ENCODE data around the gene PTPRT. TPM values are rescaled to one million over a fixed set of nuclear protein-coding genes. Genes with fewer than 3 reads are reported as not detected.

PTPRT gene
- total RNA-seq, 4 donors from 2014 or later: 0.04 TPM; not detected in 3

DNA sequence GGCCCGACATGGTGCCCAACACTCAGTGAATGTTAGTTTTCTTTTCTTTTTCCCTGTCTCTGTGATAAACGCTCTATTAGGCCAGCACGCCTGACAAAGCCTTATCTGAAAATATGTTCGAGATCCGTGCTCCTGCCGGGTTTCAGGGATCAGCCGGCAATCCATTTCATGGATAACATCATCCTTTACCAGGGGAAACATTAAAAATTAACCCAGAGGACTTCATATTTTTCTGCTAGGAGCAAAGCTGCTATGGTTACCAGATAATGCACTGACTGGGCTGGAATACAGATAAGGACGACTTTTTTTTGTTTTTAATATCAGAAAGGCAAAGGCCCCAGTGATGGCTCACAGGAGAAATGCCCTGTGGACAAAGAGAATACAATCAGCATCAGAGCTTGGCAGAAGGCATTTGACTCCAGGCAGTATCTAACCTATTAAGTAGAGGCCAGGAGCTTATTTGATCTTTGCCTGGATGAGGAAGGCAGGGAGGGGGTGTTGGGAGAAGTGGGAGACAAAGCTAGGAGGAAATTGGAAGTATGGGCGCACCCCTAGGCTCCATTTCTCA is 1089.5 kb downstream of the PTPRT start:
- no peak for ATAC-seq
- H3K27me3 ChIP-seq: peaks cover 23% of the 10 kb centered on the region
- no peaks in the 10 kb centered on the region for H3K36me3 ChIP-seq
- H3K4me1 ChIP-seq: no peaks in the 10 kb centered on the region
- 42 to 50% methylated on average over 7 to 8 of the region's 9 CpGs for WGBS, 2 donors (ENCODE audit: low coverage in 1 of 2)
- H3K4me3 ChIP-seq: no peak overlapping the region
- no peaks in the 10 kb centered on the region for H3K9me3 ChIP-seq
- TF ChIP-seq POLR2A (IDR thresholded peaks at IDR 0.05) (no peak), EP300 (IDR thresholded peaks at IDR 0.05) (no peak), POLR2AphosphoS5 (IDR thresholded peaks at IDR 0.05) (no peak), CTCF (IDR thresholded peaks at IDR 0.05) (no peak)
- no peak overlapping the region for H3K27ac ChIP-seq

- H3K27ac ChIP-seq: no peak overlapping the region
- H3K4me3 ChIP-seq: no peak overlapping the region
- TF ChIP-seq EP300 (IDR thresholded peaks at IDR 0.05) (no peak), POLR2A (IDR thresholded peaks at IDR 0.05) (no peak), POLR2AphosphoS5 (IDR thresholded peaks at IDR 0.05) (no peak), CTCF (IDR thresholded peaks at IDR 0.05) (no peak)
- 66 to 77% methylated on average over 3 to 7 of the region's 7 CpGs for WGBS, 2 donors (ENCODE audit: low coverage in 1 of 2)
- ATAC-seq: no peak
- no peaks in the 10 kb centered on the region for H3K36me3 ChIP-seq
- peaks cover 23% of the 10 kb centered on the region for H3K27me3 ChIP-seq
- no peaks in the 10 kb centered on the region for H3K9me3 ChIP-seq
- no peaks in the 10 kb centered on the region for H3K4me1 ChIP-seq
Observed at GRCh38 chr20:42099101-42099500, 1090.6 kb downstream of the PTPRT start.

DNA sequence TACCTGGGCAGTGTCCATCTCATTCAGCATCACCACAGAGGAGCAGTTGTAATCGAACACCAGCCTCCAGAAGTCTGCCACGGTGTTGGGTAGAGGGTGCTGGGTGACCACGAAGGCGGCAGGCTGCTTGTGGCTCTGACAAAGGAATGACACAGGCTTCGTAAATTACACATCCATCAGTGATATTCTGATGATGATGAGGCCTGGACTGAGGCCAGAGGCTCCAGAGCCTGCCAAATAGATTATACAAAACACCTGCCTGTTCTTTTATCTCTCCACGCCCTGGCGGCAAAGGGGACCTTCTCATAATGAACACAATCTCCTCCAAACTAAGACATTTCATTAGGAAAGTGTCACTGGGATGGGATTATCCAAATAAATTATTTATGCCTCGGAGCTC is 1091.3 kb downstream of the PTPRT start:
- H3K4me3 ChIP-seq: no peak overlapping the region
- peaks cover 23% of the 10 kb centered on the region for H3K27me3 ChIP-seq
- no peaks in the 10 kb centered on the region for H3K36me3 ChIP-seq
- WGBS, 2 donors (ENCODE audit: low coverage in 1 of 2): 30 to 75% methylated on average over 1 to 3 of the region's 8 CpGs
- H3K27ac ChIP-seq: no peak overlapping the region
- no peak for ATAC-seq
- H3K9me3 ChIP-seq: no peaks in the 10 kb centered on the region
- TF ChIP-seq CTCF (IDR thresholded peaks at IDR 0.05): no peak
- no peak for TF ChIP-seq EP300 (IDR thresholded peaks at IDR 0.05)
- H3K4me1 ChIP-seq: no peaks in the 10 kb centered on the region

- H3K36me3 ChIP-seq: no peaks in the 10 kb centered on the region
- H3K4me3 ChIP-seq: no peak overlapping the region
- 50% methylated on average over 2 of the region's 5 CpGs; no CpG with 5 or more reads in 1 of the 2 donors for WGBS, 2 donors (ENCODE audit: low coverage in 1 of 2)
- no peak overlapping the region for H3K27ac ChIP-seq
- H3K27me3 ChIP-seq: peaks cover 19% of the 10 kb centered on the region
- no peaks in the 10 kb centered on the region for H3K9me3 ChIP-seq
- no peak for ATAC-seq
- TF ChIP-seq POLR2A (IDR thresholded peaks at IDR 0.05) (no peak), EP300 (IDR thresholded peaks at IDR 0.05) (no peak), POLR2AphosphoS5 (IDR thresholded peaks at IDR 0.05) (no peak), CTCF (IDR thresholded peaks at IDR 0.05) (no peak)
- no peaks in the 10 kb centered on the region for H3K4me1 ChIP-seq
Observed at GRCh38 chr20:42097741-42098140, 1092.0 kb downstream of the PTPRT start.

DNA sequence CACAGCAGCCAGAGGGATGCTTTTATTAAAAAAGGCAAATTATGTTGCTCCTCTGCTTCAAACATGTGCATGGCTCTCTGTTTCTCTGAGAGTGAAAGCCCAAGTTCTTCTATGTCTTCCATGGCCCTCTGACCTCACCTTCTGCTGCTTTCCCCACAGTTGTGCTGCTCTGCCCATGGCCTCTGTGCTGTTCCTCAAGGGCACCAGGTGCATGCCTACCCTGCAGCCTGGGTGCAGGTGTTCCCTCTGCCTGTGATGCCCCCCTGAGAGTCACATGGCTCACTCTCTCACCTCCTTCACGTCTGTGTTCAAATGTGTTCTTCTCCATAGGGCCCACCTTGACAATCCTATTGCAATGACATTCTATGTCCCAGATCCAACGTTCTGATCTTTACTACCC is 1094.5 kb downstream of the PTPRT start:
- Histone ChIP-seq H3K27ac (no peak overlapping the region), H3K9me3 (no peaks in the 10 kb centered on the region), H3K4me3 (no peak overlapping the region), H3K36me3 (no peaks in the 10 kb centered on the region), H3K4me1 (no peaks in the 10 kb centered on the region), H3K27me3 (peaks cover 15% of the 10 kb centered on the region)
- TF ChIP-seq CTCF (IDR thresholded peaks at IDR 0.05): no peak
- TF ChIP-seq POLR2AphosphoS5 (IDR thresholded peaks at IDR 0.05): no peak
- TF ChIP-seq POLR2A (IDR thresholded peaks at IDR 0.05): no peak
- no peak for TF ChIP-seq EP300 (IDR thresholded peaks at IDR 0.05)
- 56% methylated on average over 2 of the region's 2 CpGs; no CpG with 5 or more reads in 1 of the 2 donors for WGBS, 2 donors (ENCODE audit: low coverage in 1 of 2)
- no peak for ATAC-seq

Data from gastroesophageal sphincter (tissue), 4 donors.